HepG2 (cell line): ENCODE results near the gene BCDIN3D. TPM values are rescaled to one million over a fixed set of nuclear protein-coding genes. Genes with fewer than 3 reads are reported as not detected.
A peak's percentile ranks its signal among the peaks of the same experiment; 100 is the strongest.

ENCODE experiments used
- FOXK2 ChIP-seq: fragments of 450-650 bp; IDR thresholded peaks from 2 replicates; pipeline ENCODE4 v1.6.1; 2016
- FUBP1 ChIP-seq: sonication (generic); formaldehyde crosslinking; IDR thresholded peaks from 2 replicates; pipeline ENCODE4 v1.5.1; 2020; ENCODE audit warnings: missing genetic modification reagents, mild to moderate bottlenecking, borderline replicate concordance
- GZF1 ChIP-seq: sonication (generic); formaldehyde crosslinking; IDR thresholded peaks from 2 replicates; pipeline ENCODE4 v1.5.1; 2020; ENCODE audit warnings: mild to moderate bottlenecking, missing genetic modification reagents
- MXI1 ChIP-seq: IDR thresholded peaks from 3 replicates; pipeline ENCODE4 v1.6.1; 2012; ENCODE audit warnings: low read depth, low read length, inconsistent platforms, borderline replicate concordance
- NPAS2 ChIP-seq: sonication (generic); formaldehyde crosslinking; IDR thresholded peaks from 2 replicates; pipeline ENCODE4 v1.8.0; 2022; ENCODE audit warnings: mild to moderate bottlenecking, missing genetic modification reagents, borderline replicate concordance
- PATZ1 ChIP-seq: sonication (generic); formaldehyde crosslinking; IDR thresholded peaks from 2 replicates; pipeline ENCODE4 v1.4.0; 2020; ENCODE audit warnings: missing genetic modification reagents
- POLR2AphosphoS2 ChIP-seq: IDR thresholded peaks from 2 replicates; pipeline ENCODE4 v1.6.1; 2011; ENCODE audit warnings: low read depth, low read length, improper control_type of control experiment
- PRPF4 ChIP-seq: fragments of 200-400 bp; formaldehyde crosslinking; IDR thresholded peaks from 2 replicates; pipeline ENCODE4 v1.6.1; 2016; ENCODE audit warnings: low read length, low read depth; ENCODE audit not compliant: poor library complexity, severe bottlenecking
- SNAPC5 ChIP-seq: sonication (generic); formaldehyde crosslinking; IDR thresholded peaks from 2 replicates; pipeline ENCODE4 v1.8.1; 2023; ENCODE audit warnings: mild to moderate bottlenecking, missing genetic modification reagents, borderline replicate concordance
- ZBTB1 ChIP-seq: sonication (generic); formaldehyde crosslinking; IDR thresholded peaks from 2 replicates; pipeline ENCODE4 v1.4.0; 2020; ENCODE audit warnings: missing genetic modification reagents, borderline replicate concordance
- ZBTB25 ChIP-seq: IDR thresholded peaks from 2 replicates; pipeline ENCODE4 v1.6.1; 2018; ENCODE audit warnings: missing genetic modification reagents
- ZBTB26 ChIP-seq: IDR thresholded peaks from 2 replicates; pipeline ENCODE4 v1.6.1; 2016; ENCODE audit warnings: missing compliant biosample characterization, missing genetic modification reagents, borderline replicate concordance
- ZBTB37 ChIP-seq: sonication (generic); formaldehyde crosslinking; IDR thresholded peaks from 2 replicates; pipeline ENCODE4 v1.4.0; 2020; ENCODE audit warnings: mild to moderate bottlenecking, missing genetic modification reagents
- ZBTB38 ChIP-seq: sonication (generic); formaldehyde crosslinking; IDR thresholded peaks from 2 replicates; pipeline ENCODE4 v1.5.1; 2020; ENCODE audit warnings: mild to moderate bottlenecking, missing genetic modification reagents
- ZFP37 ChIP-seq: sonication (generic); formaldehyde crosslinking; IDR thresholded peaks from 2 replicates; pipeline ENCODE4 v1.4.0; 2020; ENCODE audit warnings: missing genetic modification reagents, borderline replicate concordance
- ZIK1 ChIP-seq: sonication (generic); formaldehyde crosslinking; IDR thresholded peaks from 2 replicates; pipeline ENCODE4 v1.5.0; 2020; ENCODE audit warnings: mild to moderate bottlenecking, low read depth, missing genetic modification reagents, borderline replicate concordance
- ZNF234 ChIP-seq: sonication (generic); formaldehyde crosslinking; conservative IDR thresholded peaks from 2 replicates; pipeline ENCODE4 v1.5.1; 2020; ENCODE audit warnings: mild to moderate bottlenecking, missing genetic modification reagents
- ZNF501 ChIP-seq: sonication (generic); formaldehyde crosslinking; IDR thresholded peaks from 2 replicates; pipeline ENCODE4 v1.5.1; 2020; ENCODE audit warnings: mild to moderate bottlenecking, moderate library complexity, missing genetic modification reagents
- ZNF547 ChIP-seq: sonication (generic); formaldehyde crosslinking; IDR thresholded peaks from 2 replicates; pipeline ENCODE4 v1.5.1; 2020; ENCODE audit warnings: mild to moderate bottlenecking, missing genetic modification reagents
- ZNF556 ChIP-seq: sonication (generic); formaldehyde crosslinking; IDR thresholded peaks from 2 replicates; pipeline ENCODE4 v1.4.0; 2020; ENCODE audit warnings: mild to moderate bottlenecking, missing genetic modification reagents, borderline replicate concordance
- ZNF569 ChIP-seq: sonication (generic); formaldehyde crosslinking; IDR thresholded peaks from 2 replicates; pipeline ENCODE4 v1.5.0; 2020; ENCODE audit warnings: mild to moderate bottlenecking, missing genetic modification reagents, moderate library complexity, borderline replicate concordance
- ZNF616 ChIP-seq: sonication (generic); formaldehyde crosslinking; IDR thresholded peaks from 2 replicates; pipeline ENCODE4 v1.5.0; 2020; ENCODE audit warnings: low read depth, mild to moderate bottlenecking, missing genetic modification reagents
- polyA plus RNA-seq, 8 experiments: library from polyadenylated mRNA; depleted of rRNA in 3 of 8; stranded (reverse) in 7 of 8; unstranded in 1 of 8; fragments of >200 nt; fragmentation: Illumina TruSeq in 4 of 8; extraction: Trizol in 4 of 8; gene quantifications; 2 replicates each; pipeline versions ENCODE4 v1.2.1 to v1.2.3, GENCODE V29; 2011 to 2016; ENCODE audit warnings: low read depth in 4 of 8, missing spikeins in 1 of 8, mixed read lengths in 1 of 8; ENCODE audit not compliant: insufficient read depth in 1 of 8
- total RNA-seq, 5 experiments: library from RNA; depleted of rRNA; stranded (reverse); fragments of >200 nt; fragmentation: Illumina TruSeq; extraction: Trizol; gene quantifications; 2 replicates each; pipeline ENCODE4 v1.2.3, GENCODE V29; 2016; ENCODE audit warnings: low read depth in 1 of 5

The BCDIN3D gene
- total and polyA plus RNA-seq, 2 of the 13 experiments (the other 11 are each of a cell fraction or from before 2014, with no cell fraction given), result 2.2 to 2.5 TPM

- TF ChIP-seq ZNF547 (no peak), SNAPC5 (CRISPR knock-in tag) (no peak), ZNF234 (CRISPR knock-in tag) (no peak), ZIK1 (CRISPR knock-in tag) (no peak), ZBTB38 (no peak), MXI1 (0 out of 3 replicates have a peak, but pooled peaks have one; percentile 20), GZF1 (CRISPR knock-in tag) (no peak), PATZ1 (CRISPR knock-in tag) (peak; percentile 44; the same call in 1 of the 2 replicates), ZBTB25 (CRISPR knock-in tag) (no peak), FUBP1 (CRISPR knock-in tag) (no peak), ZBTB1 (CRISPR knock-in tag) (no peak), FOXK2 (no peak), POLR2AphosphoS2 (no peak), ZBTB26 (CRISPR knock-in tag) (no peak), ZNF616 (no peak), NPAS2 (CRISPR knock-in tag) (no peak), ZNF556 (CRISPR knock-in tag) (no peak), ZNF501 (CRISPR knock-in tag) (no peak), ZFP37 (CRISPR knock-in tag) (no peak), PRPF4 (no peak), ZNF569 (CRISPR knock-in tag) (no peak), ZBTB37 (CRISPR knock-in tag) (no peak)
These were observed 24.1 kb upstream of the BCDIN3D start (continued) for GRCh38 chr12:49866859-49867569.
